Left ventricle myocardium inferior (tissue), 1 donor: ENCODE measurements around the gene APOF. TPM values are rescaled to one million over a fixed set of nuclear protein-coding genes. Genes with fewer than 3 reads are reported as not detected.

Source experiments
- DNase-seq: peaks from one replicate; pipeline ENCODE4 v3.0.0-alpha.2; 2020
- H3K27ac ChIP-seq: fragments of 200-600 bp; replicated peaks from 2 replicates; pipeline ENCODE4 v1.8.0; 2021
- H3K27me3 ChIP-seq: fragments of 200-600 bp; 2 replicates; pipeline ENCODE4 v1.8.0; 2021; ENCODE audit warnings: low read depth
- H3K36me3 ChIP-seq: fragments of 200-600 bp; 2 replicates; pipeline ENCODE4 v1.8.0; 2021
- H3K4me1 ChIP-seq: fragments of 200-600 bp; 2 replicates; pipeline ENCODE4 v1.8.0; 2021
- H3K4me3 ChIP-seq: fragments of 200-600 bp; 2 replicates; pipeline ENCODE4 v1.8.0; 2021; ENCODE audit warnings: mild to moderate bottlenecking, moderate library complexity
- H3K9me3 ChIP-seq: fragments of 200-600 bp; replicated peaks from 2 replicates; pipeline ENCODE4 v1.8.0; 2021
- CTCF ChIP-seq: fragments of 200-600 bp; IDR thresholded peaks from 2 replicates; pipeline ENCODE4 v1.8.0; 2021; ENCODE audit warnings: antibody characterized with exemption, mild to moderate bottlenecking, borderline replicate concordance
- intact Hi-C: fragments of 100-400 bp; cut with micrococcal nuclease; formaldehyde crosslinking; loops from one replicate; pipeline ENCODE4 v1.11.0; 2022
- total RNA-seq: library from RNA; stranded (reverse); fragmentation: NEBNext Ultra II Directional; extraction: Animal tissue kit (Norgen Biotek cat#: 25700); gene quantifications from one replicate; pipeline ENCODE4 v1.2.1, GENCODE V29; 2021
- donor health status: DM: no; HTN: yes; CAD: no; lungs with severe emphysema.

APOF gene
- total RNA-seq, 1 donor from 2014 or later: not detected

GRCh38 chr12:56398324-56398723, 35.7 kb upstream of the APOF start:
- Histone ChIP-seq H3K27me3 (no peaks in the 10 kb centered on the region), H3K4me3 (no peak overlapping the region), H3K36me3 (no peaks in the 10 kb centered on the region), H3K4me1 (no peaks in the 10 kb centered on the region), H3K9me3 (peaks cover 17% of the 10 kb centered on the region), H3K27ac (no peak overlapping the region)
- DNase-seq: no peak
- TF ChIP-seq CTCF: no peak
- intact Hi-C loops: no loop called here

GRCh38 chr12:56392331-56392730, 29.7 kb upstream of the APOF start:
- intact Hi-C loops: no loop called here
- no peak overlapping the region for H3K4me3 ChIP-seq
- DNase-seq: no peak
- peaks cover 11% of the 10 kb centered on the region for H3K9me3 ChIP-seq
- H3K27me3 ChIP-seq: no peaks in the 10 kb centered on the region
- no peaks in the 10 kb centered on the region for H3K4me1 ChIP-seq
- no peaks in the 10 kb centered on the region for H3K36me3 ChIP-seq
- no peak for TF ChIP-seq CTCF
- H3K27ac ChIP-seq: no peak overlapping the region

- TF ChIP-seq CTCF: no peak
Observed at GRCh38 chr12:56391721-56392120, 29.1 kb upstream of the APOF start.

GRCh38 chr12:56389412-56389811, 26.8 kb upstream of the APOF start:
- Histone ChIP-seq H3K27me3 (no peaks in the 10 kb centered on the region), H3K36me3 (no peaks in the 10 kb centered on the region), H3K4me1 (no peaks in the 10 kb centered on the region), H3K9me3 (peaks cover 11% of the 10 kb centered on the region), H3K27ac (no peak overlapping the region), H3K4me3 (no peak overlapping the region)
- DNase-seq: no peak
- TF ChIP-seq CTCF: no peak
- intact Hi-C loops: no loop called here

More at GRCh38 chr12:56391721-56392120, 29.1 kb upstream of the APOF start:
- H3K9me3 ChIP-seq: peaks cover 11% of the 10 kb centered on the region
- intact Hi-C loops: no loop called here
- no peak overlapping the region for H3K4me3 ChIP-seq
- DNase-seq: no peak
- no peaks in the 10 kb centered on the region for H3K4me1 ChIP-seq
- no peaks in the 10 kb centered on the region for H3K27me3 ChIP-seq
- no peaks in the 10 kb centered on the region for H3K36me3 ChIP-seq
- no peak overlapping the region for H3K27ac ChIP-seq

- intact Hi-C loops: no loop called here
- H3K9me3 ChIP-seq: peaks cover 5% of the 10 kb centered on the region
- no peaks in the 10 kb centered on the region for H3K27me3 ChIP-seq
- H3K4me3 ChIP-seq: no peak overlapping the region
- no peak for DNase-seq
- no peak for TF ChIP-seq CTCF
- H3K4me1 ChIP-seq: no peaks in the 10 kb centered on the region
- no peaks in the 10 kb centered on the region for H3K36me3 ChIP-seq
- H3K27ac ChIP-seq: no peak overlapping the region
Observed at GRCh38 chr12:56387152-56387736, 24.6 kb upstream of the APOF start.
